Fibroblast of skin of back (primary cell): Measurements from ENCODE around the gene EFR3B.
"Not testable (repeated sequence)": the region's sequence is repeated elsewhere in the genome, so short reads cannot be mapped to it uniquely, and the experiment has no call there.

Experiments used
- DNase-seq: peaks from one replicate; pipeline ENCODE4 v3.0.0-alpha.2; 2013

The EFR3B gene

DNA sequence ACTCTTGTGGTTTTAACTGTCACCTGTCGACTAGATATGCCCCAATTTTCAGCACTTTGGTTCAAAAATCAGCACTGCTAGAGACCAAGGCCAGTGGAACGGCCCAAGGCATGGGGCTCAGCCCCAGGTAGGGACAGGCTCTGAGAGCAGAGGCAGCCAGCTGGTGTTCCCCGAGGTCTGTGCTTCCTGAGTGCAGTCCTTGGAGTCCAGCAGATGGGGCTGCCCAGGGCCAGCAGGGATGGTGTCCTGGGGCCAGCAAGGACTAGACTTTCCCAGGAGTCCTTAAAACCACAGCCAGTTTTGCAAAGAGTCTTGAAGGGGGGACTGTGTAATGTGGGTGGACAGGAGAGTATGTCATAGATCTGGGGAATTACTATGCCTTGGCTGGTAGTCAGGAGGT is 70.2 kb downstream of the EFR3B start:
- no peak for DNase-seq

GRCh38 chr2:25115249-25115883 is 73.5 kb downstream of the EFR3B start:
- no peak for DNase-seq

DNA sequence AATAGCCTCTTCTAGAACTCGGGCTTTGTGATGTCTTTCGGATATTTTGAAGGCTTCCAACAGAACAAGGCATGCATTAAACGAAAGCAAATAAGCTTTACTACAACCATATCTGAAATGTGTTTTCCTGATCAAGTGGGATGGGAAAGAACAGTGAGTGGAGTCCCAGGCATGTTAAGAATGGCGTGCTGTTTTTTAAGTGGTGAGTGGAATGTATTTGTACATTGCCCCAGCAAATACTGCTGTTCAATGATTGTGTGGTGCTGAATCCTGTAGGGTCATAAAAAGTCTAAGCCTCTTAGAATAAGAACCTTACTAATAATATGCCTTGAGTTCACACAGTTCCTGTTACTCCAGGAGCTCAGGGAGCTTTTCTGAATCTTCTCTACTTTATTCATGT is 74.0 kb downstream of the EFR3B start:
- DNase-seq, result peak; percentile 62

DNA sequence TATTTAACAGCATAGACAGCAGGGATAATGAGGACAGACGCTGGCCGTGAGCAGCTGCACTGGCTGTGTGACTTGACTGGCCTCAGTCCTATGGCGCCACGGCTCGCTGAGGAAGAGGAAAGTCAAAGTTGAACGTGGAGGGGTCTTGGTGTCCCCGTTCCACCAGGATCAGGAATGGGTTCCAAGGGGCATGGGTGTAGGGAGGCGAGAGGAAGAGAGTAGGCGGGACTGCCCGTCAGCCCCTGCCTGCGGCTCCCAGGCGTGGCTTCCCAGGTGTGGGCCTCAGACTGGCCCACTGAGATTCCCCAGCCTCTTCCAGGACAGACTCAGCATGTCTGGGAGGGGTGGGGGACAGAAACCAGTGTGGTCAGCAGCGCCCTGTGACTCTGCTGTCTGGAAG is 75.1 kb downstream of the EFR3B start:
- no peak for DNase-seq

DNA sequence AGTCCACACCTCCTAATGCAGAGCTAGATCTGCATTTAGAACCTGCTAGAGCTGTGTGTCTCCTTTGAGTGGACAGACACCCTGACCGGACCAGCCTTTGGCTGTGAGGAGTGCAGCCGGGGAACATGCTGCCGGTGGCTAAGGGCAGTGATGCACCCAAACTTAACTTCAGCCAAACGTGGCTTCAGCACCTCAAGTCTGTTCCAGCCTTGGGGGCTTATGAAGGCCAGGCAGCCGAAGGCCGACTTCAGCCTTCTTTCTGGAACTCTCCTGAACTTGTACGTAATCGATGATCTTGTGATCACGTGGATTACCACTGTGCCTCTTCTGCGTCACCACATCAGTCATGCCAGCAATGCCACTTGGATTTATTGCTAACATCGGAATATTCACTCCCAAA is 77.4 kb downstream of the EFR3B start:
- no peak for DNase-seq

- DNase-seq, result no peak
These were observed 80.5 kb downstream of the EFR3B start for GRCh38 chr2:25122367-25122766.

GRCh38 chr2:25123682-25124081 is 81.8 kb downstream of the EFR3B start:
- no peak for DNase-seq

DNA sequence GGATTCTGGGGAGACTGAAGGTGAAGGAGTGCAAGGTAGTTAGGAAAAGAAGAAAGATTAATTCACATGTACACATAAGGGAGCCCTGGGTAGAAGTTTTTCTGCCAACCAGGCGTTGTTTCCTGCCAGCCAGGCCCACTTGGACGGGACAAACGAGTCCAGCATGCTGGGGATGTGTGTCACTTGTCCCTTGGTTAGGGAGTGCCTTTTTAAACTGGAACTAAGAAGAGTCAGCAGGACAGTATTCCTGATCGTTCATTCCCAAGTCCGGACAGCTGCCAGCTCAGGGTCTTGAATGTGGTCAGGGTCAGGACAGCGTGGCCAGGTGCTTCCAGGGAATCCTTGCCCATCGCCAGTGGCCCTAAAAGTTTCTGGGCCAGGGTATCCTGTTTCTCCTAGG is 83.3 kb downstream of the EFR3B start:
- no peak for DNase-seq

DNA sequence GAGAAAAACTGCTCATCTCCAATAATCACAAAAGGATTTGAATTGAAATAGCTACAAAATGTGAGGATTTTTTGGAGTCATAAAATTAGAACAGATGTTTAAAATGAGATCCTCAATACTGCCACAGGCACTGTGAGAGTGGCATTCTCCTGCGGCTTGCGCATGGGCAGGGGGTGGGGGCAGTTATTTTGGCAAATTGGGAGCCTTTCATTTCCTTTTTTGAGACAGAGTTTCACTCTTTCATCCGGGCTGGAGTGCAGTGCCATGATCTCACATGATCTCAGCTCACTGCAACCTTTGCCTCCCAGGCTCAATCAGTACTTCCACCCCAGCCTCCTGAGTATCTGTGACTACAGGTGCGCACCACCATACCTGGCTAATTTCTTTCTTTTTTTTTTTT is 84.1 kb downstream of the EFR3B start:
- DNase-seq, result no peak

DNA sequence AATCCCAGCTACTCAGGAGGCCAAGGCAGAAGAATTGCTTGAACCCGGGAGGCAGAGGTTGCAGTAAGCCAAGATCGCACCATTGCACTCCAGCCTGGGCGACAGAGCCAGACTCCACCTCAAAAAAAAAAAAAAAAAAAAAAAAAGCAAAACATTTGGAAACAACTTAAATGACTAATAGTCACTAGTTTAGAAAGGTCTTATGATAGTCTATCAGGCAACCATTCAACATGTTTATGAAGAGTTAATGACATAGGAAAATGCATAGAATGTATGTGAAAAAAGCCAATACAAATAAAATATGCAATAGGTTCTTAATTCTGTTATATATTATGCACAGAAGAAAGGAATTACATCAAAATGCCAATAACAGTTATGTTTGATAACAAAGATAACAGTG is 85.2 kb downstream of the EFR3B start:
- DNase-seq, result not testable (repeated sequence)

GRCh38 chr2:25127646-25128045 is 85.8 kb downstream of the EFR3B start:
- no peak for DNase-seq

- DNase-seq, result no peak
These were observed 88.1 kb downstream of the EFR3B start for GRCh38 chr2:25129901-25130520.

DNA sequence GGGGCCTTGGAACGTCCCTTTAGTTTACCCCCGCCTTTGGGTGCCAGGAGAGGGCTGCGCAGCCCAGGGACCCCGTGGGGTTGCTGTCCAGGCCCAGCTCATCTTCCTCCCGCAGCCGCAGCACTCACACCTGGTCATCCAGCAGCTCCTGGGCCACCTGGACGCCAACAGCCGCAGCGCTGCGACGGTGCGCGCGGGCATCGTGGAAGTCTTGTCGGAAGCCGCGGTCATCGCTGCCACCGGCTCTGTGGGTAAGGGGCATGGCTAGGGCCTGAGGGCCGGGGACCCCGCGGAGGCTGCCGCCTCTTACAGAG is 89.3 kb downstream of the EFR3B start:
- DNase-seq, result no peak

GRCh38 chr2:25131567-25132298 is 89.9 kb downstream of the EFR3B start:
- no peak for DNase-seq

- DNase-seq, result no peak
These were observed 90.4 kb downstream of the EFR3B start for GRCh38 chr2:25132299-25132635.

GRCh38 chr2:25132693-25133092 is 90.8 kb downstream of the EFR3B start:
- DNase-seq, result no peak

DNA sequence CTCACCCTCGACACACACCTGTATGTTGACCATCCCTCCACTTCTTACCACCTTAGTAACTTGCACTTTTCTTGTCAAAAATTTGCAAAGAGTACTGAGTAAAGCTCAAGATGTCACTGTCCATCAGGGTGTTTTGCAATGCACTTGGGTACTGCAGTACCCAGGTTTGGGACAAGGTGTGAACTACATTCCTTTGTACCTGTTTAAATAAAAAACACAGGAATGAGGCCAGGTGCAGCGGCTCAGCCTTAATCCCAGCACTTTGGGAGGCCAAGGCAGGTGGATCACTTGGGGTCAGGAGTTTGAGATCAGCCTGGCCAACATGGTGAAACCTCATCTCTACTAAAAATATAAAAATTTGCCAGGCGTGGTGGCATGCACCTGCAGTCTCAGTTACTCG is 98.7 kb downstream of the EFR3B start:
- not testable (repeated sequence) for DNase-seq

GRCh38 chr2:25141120-25141519 is 99.2 kb downstream of the EFR3B start:
- DNase-seq, result no peak

DNA sequence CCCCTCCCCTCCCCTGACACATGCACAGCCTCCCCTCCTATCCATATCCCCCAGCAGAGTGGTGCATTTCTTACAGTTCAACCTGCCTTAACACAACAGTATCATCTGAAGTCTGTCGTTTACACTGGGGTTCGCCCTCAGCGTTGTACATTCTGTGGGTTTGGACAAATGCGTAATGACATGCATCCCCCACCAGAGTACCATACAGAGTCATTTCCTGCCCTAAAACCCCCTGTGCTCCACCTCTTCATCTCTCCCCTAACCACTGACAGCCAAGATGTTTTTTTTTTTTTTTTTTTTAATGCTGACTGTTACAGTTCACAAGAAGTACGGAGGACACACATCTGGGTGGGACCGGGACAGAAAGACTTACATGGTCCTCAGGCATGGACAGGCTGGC is 103.9 kb downstream of the EFR3B start:
- no peak for DNase-seq

DNA sequence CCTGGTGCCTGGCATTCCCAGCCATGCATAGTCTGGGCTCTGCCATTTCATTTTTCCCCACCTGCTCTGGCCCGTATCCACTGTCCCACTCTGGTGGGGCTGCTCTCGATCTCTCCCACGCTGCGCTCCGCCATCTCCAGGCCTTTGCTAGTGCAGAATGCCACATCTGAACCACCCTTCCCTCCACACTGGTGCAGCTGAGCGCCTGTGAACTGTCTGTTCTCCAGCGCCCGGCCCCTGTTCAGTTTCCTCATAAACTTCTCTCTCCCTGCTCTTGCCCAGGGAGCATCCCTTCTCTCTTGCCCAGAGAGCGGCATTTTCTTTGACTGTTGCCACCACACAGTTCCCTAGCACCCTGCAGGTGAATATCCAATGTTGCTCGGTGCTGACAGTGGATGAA is 105.0 kb downstream of the EFR3B start:
- no peak for DNase-seq

- no peak for DNase-seq
These were observed 107.8 kb downstream of the EFR3B start for GRCh38 chr2:25149646-25150045.

- not testable (repeated sequence) for DNase-seq
These were observed 109.1 kb downstream of the EFR3B start for GRCh38 chr2:25150993-25151392.

DNA sequence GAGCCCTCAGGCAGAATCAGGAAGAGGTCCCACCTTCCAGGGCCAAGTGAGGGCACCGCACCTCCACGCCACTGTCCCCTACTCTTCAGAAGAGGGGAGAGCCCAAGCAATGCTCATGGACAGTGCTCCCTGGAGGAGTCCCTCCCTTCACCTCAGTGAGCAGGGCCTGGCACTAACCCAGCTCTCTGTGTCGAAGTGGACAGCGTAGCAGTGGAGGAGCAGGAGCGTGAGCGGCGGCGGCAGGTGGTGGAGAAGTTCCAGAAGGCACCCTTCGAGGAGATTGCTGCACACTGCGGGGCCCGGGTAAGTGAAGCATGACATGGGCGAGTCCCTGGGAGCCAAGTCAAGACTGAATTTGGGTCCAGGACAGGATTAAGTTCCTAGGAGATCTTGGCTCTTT is 109.8 kb downstream of the EFR3B start:
- DNase-seq, result no peak

DNA sequence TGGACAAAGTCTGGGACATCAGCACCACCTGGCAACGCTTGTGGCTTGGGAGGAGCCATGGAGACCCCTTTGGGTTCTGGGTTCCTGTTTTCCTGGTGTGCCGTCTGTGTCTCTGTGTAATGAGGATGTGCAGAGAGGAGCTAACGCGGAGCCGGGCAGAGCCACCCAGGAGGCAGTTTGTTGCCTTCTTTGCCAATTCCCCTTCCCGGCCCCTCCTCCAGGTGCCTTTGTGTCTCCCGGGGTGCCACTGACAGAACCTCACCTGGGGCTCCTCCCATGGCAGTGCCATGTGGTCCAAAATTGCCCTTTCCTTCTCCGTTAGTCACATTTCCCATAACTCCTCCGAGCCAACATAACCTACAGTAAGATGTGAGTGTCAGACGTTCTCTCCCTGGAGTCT is 113.5 kb downstream of the EFR3B start:
- no peak for DNase-seq
